ENCODE results near the gene CGREF1.

DNA sequence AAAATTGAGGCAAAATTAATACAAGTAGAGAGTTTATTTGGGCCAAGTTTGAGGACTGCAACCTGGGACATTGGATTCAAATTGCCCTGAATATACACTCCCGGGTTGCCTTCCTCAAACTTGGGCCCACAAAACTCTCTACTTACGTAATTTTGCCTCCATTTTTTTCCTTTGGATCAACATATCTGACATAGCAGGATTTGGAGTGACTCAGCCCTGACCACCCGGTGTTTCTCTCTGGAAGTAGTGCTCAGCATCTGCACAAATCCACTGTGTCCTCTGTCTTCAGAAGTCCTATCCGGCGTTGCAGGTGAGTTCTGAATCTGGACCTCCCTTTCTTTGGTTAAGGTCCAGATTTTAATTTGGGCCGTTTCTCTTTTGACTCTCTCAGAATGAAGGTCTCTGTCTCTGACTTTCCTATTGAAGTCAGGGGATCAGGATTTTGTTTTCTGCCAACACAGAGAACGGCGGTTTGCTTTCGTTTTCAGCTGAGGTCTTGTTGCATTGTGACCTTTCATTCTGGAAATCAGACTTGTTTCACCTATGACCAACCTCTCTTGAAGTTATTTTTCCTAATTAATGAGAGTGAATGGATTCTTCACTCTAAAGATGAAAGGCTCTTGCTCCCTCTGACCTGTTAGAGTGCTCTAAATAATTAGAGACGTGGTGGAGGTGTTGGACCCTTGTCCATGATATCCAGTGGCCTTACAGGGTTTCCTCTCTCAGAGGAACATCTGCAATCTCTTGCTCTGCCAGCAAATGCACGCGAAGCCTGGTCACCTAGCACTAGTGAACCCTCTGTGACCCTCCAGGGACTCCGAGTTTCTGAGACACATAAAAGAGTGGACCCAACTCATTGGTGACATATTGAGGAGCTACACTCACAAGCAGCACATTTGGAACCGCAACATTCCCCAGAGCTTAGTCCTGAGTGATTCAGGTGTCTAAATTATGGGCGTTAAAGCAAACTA lies 43.5 kb upstream of the CGREF1 start:
- TF ChIP-seq, protein P1, sequence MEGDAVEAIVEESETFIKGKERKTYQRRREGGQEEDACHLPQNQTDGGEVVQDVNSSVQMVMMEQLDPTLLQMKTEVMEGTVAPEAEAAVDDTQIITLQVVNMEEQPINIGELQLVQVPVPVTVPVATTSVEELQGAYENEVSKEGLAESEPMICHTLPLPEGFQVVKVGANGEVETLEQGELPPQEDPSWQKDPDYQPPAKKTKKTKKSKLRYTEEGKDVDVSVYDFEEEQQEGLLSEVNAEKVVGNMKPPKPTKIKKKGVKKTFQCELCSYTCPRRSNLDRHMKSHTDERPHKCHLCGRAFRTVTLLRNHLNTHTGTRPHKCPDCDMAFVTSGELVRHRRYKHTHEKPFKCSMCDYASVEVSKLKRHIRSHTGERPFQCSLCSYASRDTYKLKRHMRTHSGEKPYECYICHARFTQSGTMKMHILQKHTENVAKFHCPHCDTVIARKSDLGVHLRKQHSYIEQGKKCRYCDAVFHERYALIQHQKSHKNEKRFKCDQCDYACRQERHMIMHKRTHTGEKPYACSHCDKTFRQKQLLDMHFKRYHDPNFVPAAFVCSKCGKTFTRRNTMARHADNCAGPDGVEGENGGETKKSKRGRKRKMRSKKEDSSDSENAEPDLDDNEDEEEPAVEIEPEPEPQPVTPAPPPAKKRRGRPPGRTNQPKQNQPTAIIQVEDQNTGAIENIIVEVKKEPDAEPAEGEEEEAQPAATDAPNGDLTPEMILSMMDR (conservative IDR thresholded peaks at IDR 0.05) = no peak
- TF ChIP-seq EZH2 (IDR thresholded peaks at IDR 0.05; ENCODE audit: low read depth) = no peak

Measured in PC-9 (cell line).